Measurements from ENCODE around the gene ZCCHC14.

ZCCHC14 gene

DNA sequence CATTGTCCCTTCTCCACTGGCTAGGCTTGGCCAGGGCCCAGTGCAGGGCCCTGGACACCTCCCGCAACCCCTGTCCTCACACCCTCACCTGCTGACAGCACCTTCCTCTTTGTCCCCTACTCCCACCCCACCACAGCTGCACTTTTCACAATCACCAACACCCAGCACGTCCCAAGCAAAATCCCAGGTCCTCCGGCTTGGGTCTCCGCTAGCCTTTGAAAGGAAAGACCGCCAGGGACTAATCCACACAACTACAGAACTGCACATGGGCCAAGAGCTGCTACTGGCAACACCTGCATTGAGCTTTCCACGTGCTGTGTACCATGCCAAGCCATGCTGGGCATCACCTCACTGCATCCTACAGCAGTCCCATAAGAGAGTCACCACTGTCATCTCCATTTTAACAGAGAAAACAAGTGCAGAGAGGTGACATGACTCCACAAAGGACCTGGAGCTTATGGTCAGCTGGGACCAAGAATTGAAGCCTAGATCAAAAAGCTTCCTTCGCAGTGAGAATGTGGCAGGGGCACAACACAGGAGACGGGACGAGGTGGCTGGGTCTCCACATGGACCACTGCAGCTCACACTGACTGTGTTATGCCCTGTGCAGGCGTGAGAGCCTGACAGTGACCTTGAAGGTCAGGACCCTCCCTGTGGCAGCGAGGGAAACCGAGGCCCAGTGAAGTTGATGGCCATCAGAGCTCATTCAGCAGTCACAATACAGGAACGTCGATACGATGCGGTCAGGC, 131.8 kb downstream of the ZCCHC14 start:
- no peak for DNase-seq (ENCODE audit: low read depth)

DNA sequence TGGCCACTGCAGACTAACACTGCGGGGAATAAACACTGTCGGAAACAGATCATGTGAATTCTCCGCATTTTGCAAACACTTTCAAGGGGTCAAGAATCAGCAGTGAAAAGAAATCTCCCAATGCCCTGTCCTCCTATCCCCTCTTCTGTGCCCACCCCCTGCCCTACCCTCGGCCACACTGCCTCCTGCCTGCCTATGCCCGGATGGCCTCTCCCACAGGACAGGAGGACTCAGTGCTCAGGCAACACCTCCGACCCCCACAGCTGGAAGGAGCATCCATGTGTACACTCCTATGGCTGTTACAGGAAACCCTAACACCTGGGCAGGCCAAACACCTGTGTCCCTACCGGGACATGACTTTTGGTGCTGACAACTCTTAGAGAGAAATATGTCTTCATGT, 133.7 kb downstream of the ZCCHC14 start:
- DNase-seq (ENCODE audit: low read depth): no peak

DNA sequence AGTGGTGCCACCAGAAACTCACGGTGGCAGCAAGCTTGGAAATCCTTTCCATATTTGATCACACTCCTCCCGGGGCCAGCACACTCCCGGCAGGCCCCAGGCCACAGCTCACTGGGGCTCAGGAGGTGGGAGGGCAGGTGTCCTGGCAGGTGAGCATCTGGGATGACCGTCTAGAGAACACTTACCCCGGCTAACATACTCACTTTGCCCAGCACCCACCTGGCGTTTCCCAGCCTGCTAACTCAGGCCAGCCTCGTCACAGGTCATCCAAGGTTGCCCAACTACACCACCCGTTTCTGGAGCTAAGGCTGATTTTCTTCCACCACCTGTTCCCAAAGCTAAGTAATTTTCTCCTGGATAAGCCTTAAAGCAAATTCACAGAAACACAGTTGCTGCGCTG, 134.1 kb downstream of the ZCCHC14 start:
- no peak for DNase-seq (ENCODE audit: low read depth)

DNA sequence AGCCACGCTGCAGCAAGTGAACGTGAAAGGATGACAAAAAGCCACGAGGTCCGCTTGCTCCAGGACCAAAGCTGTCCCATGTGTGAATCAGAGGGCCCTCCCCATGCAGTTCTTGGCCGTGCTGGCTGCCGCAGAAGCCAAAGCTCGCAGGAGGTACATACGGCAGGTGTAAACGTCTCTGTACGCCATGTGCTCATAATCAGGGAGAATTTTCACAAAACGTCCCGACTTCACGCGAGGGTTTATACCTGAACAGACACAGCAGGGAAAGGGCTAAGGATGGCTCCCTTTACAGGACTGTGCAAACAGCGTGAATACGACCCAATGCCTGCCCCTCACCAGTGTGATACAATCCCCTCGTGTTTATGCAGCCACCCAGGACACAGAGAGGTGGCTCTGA, 134.6 kb downstream of the ZCCHC14 start:
- no peak for DNase-seq (ENCODE audit: low read depth)

DNA sequence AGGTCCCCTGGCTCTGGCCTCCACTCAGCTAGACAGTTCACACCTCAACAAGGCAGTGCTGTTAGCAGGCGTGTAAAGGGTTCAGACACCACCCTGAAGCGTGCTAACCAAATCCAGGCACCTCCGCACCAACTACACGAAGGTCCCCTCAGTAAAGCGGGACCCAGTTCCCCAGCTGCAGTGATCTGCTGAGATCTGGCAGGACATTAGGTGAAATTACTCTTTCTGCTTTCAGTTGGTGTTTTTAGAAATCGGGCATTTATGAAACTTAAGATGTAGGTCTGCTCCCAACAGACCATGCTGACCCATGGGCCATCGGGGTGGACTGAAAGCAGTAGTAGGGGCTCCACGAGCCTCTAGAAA, 136.4 kb downstream of the ZCCHC14 start:
- no peak for DNase-seq (ENCODE audit: low read depth)
